MM.1S (cell line): ENCODE results near the gene HSD3B1.
"Not testable (repeated sequence)": the region's sequence is repeated elsewhere in the genome, so short reads cannot be mapped to it uniquely, and the experiment has no call there.

Source experiments
- CTCF ChIP-seq: fragments of 300-600 bp; sonication (generic); IDR thresholded peaks from 2 replicates; pipeline ENCODE4 v1.5.1; 2016; ENCODE audit warnings: antibody characterized with exemption, low read length, mixed read lengths
- EZH2 ChIP-seq: fragments of 300-600 bp; sonication (generic); optimal IDR thresholded peaks from 2 replicates; pipeline ENCODE3; 2017; ENCODE audit warnings: low read depth, mild to moderate bottlenecking, antibody characterized with exemption, low read length, mixed read lengths

GRCh38 chr1:119553302-119554071 is 46.5 kb downstream of the HSD3B1 start:
- TF ChIP-seq CTCF, EZH2: not testable (repeated sequence)
